ENCODE data around the gene MRTFA.

GRCh38 chr22:40544758-40545157 is 91.8 kb downstream of the MRTFA start:
- no peak for TF ChIP-seq CTCF (IDR thresholded peaks at IDR 0.05; ENCODE audit: low read depth, low read length, missing input control)
- TF ChIP-seq REST (IDR thresholded peaks at IDR 0.05): no peak
- TF ChIP-seq FOXA1 (IDR thresholded peaks at IDR 0.05): no peak
- no peak for TF ChIP-seq MAX (IDR thresholded peaks at IDR 0.05)
- no peak for TF ChIP-seq HNF4A (conservative IDR thresholded peaks at IDR 0.05)
- no peak for TF ChIP-seq GABPA (IDR thresholded peaks at IDR 0.05 in 1 of 2, conservative IDR thresholded peaks at IDR 0.05 in 1 of 2)
- TF ChIP-seq RAD21 (IDR thresholded peaks at IDR 0.05): no peak
- TF ChIP-seq SP1 (IDR thresholded peaks at IDR 0.05): no peak
- TF ChIP-seq EGR1 (IDR thresholded peaks at IDR 0.05; ENCODE audit: low read depth in 2 of 2): no peak
- TF ChIP-seq JUND (IDR thresholded peaks at IDR 0.05): no peak
- no peak for TF ChIP-seq RXRA (IDR thresholded peaks at IDR 0.05)
